Iris pigment epithelial cell (primary cell): ENCODE results near the gene ARL3.
A peak's percentile ranks its signal among the peaks of the same experiment; 100 is the strongest.

Source experiments
- DNase-seq: peaks from one replicate; pipeline ENCODE4 v3.0.0-alpha.2; 2011; ENCODE audit warnings: low read depth

ARL3 gene

GRCh38 chr10:102641880-102642735, 72.1 kb downstream of the ARL3 start:
- peak; percentile 99 for DNase-seq

GRCh38 chr10:102641402-102641801, 72.8 kb downstream of the ARL3 start:
- DNase-seq: no peak

GRCh38 chr10:102639537-102639936, 74.7 kb downstream of the ARL3 start:
- DNase-seq: no peak

- no peak for DNase-seq
These were observed 78.8 kb downstream of the ARL3 start for GRCh38 chr10:102635377-102635776.

GRCh38 chr10:102634686-102635085, 79.5 kb downstream of the ARL3 start:
- no peak for DNase-seq

- DNase-seq: no peak
These were observed 80.3 kb downstream of the ARL3 start for GRCh38 chr10:102633848-102634247.

GRCh38 chr10:102633287-102633686, 80.9 kb downstream of the ARL3 start:
- DNase-seq: peak; percentile 73

GRCh38 chr10:102632394-102633111, 81.6 kb downstream of the ARL3 start:
- no peak for DNase-seq

GRCh38 chr10:102631525-102632393, 82.4 kb downstream of the ARL3 start:
- no peak for DNase-seq

- no peak for DNase-seq
These were observed 83.5 kb downstream of the ARL3 start for GRCh38 chr10:102630663-102631062.

- peak; percentile 93 for DNase-seq
These were observed 84.3 kb downstream of the ARL3 start for GRCh38 chr10:102629661-102630614.

- DNase-seq: no peak
These were observed 85.7 kb downstream of the ARL3 start for GRCh38 chr10:102628451-102628911.

- peak; percentile 72 for DNase-seq
These were observed 86.4 kb downstream of the ARL3 start for GRCh38 chr10:102627736-102628293.

- no peak for DNase-seq
These were observed 86.9 kb downstream of the ARL3 start for GRCh38 chr10:102627291-102627735.

- DNase-seq: no peak
These were observed 88.0 kb downstream of the ARL3 start for GRCh38 chr10:102626026-102626685.

- no peak for DNase-seq
These were observed 89.2 kb downstream of the ARL3 start for GRCh38 chr10:102624751-102625645.

GRCh38 chr10:102624094-102624493, 90.1 kb downstream of the ARL3 start:
- DNase-seq: no peak
